Testis (tissue), 3 donors: ENCODE measurements around the gene PHF23. TPM values are rescaled to one million over a fixed set of nuclear protein-coding genes. Genes with fewer than 3 reads are reported as not detected.

ENCODE experiments used
- DNase-seq: peaks from one replicate; pipeline ENCODE4 v3.0.0-alpha.2; 2019
- H3K27ac ChIP-seq, 2 donors: fragments of 200-600 bp; sonication (generic); one replicate each; pipeline ENCODE4 v1.5.1; 2019
- H3K27me3 ChIP-seq: fragments of 200-600 bp; sonication (generic); one replicate; pipeline ENCODE4 v1.5.1; 2019
- H3K36me3 ChIP-seq: fragments of 200-600 bp; sonication (generic); one replicate; pipeline ENCODE4 v1.5.1; 2017; ENCODE audit warnings: low read depth; ENCODE audit errors: missing control alignments
- H3K4me1 ChIP-seq: fragments of 200-600 bp; sonication (generic); one replicate; pipeline ENCODE4 v1.5.1; 2019
- H3K4me3 ChIP-seq, 2 donors: fragments of 200-600 bp; sonication (generic); one replicate each; pipeline ENCODE4 v1.5.1; 2017 to 2019
- H3K9me3 ChIP-seq: fragments of 200-600 bp; sonication (generic); one replicate; pipeline ENCODE4 v1.5.1; 2017
- CTCF ChIP-seq, 3 experiments: fragments of 450-650 bp in 2 of 3; fragments of 200-600 bp in 1 of 3; sonication (generic) in 1 of 3; IDR thresholded peaks; one replicate each; pipeline ENCODE4 v1.5.1; 2016 to 2019; ENCODE audit warnings: antibody characterized with exemption in 3 of 3, mild to moderate bottlenecking in 2 of 3, moderate library complexity in 1 of 3
- POLR2A ChIP-seq: fragments of 450-650 bp; IDR thresholded peaks from one replicate; pipeline ENCODE4 v1.6.1; 2017; ENCODE audit warnings: antibody characterized with exemption, mild to moderate bottlenecking, moderate library complexity
- WGBS, 2 donors: methylation state at CpG; one replicate each; pipeline ENCODE4 v1.1.5; 2018; 5-methylcytosine and 5-hydroxymethylcytosine counted together
- intact Hi-C: fragments of 100-400 bp; cut with DNase I; formaldehyde crosslinking; loops from one replicate; pipeline ENCODE4 v1.15.1; 2023; ENCODE audit warnings: low total_unique reads
- polyA plus RNA-seq: library from polyadenylated mRNA; stranded (reverse); fragments of 350-450 nt; fragmentation: Illumina TruSeq; extraction: RNeasy Lipid Tissue Mini Kit (QIAGEN cat#74804); gene quantifications from one replicate; pipeline ENCODE4 v1.2.3, GENCODE V29; 2014; ENCODE audit warnings: low read depth, low replicate concordance; ENCODE audit not compliant: insufficient read depth
- total RNA-seq, 2 donors: library from RNA; depleted of rRNA; stranded (reverse); fragments of >200 nt; gene quantifications; one replicate each; pipeline ENCODE4 v1.2.3, GENCODE V29; 2016

The PHF23 gene
- total and polyA plus RNA-seq, 3 donors from 2014 or later = 53.4 to 61.6 (median 54.9) TPM

GRCh38 chr17:7216242-7217112 lies 22.8 kb downstream of the PHF23 start:
- Histone ChIP-seq H3K9me3 (no peaks in the 10 kb centered on the region), H3K4me3 (peak overlapping the region; percentile 26 to 45), H3K4me1 (peaks cover 38% of the 10 kb centered on the region), H3K27me3 (no peaks in the 10 kb centered on the region), H3K27ac (peak overlapping the region; percentile 70 to 82), H3K36me3 (no peaks in the 10 kb centered on the region)
- intact Hi-C loops = no loop called here
- no peak for DNase-seq
- 21 to 48% methylated on average over 7 of the region's 7 CpGs for WGBS, 2 donors
- no peak for TF ChIP-seq POLR2A
- TF ChIP-seq CTCF (IDR thresholded peaks at IDR 0.05) = no peak

- Histone ChIP-seq H3K27me3 (no peaks in the 10 kb centered on the region), H3K27ac (no peak overlapping the region), H3K4me3 (no peak overlapping the region), H3K36me3 (no peaks in the 10 kb centered on the region), H3K9me3 (no peaks in the 10 kb centered on the region), H3K4me1 (peaks cover 33% of the 10 kb centered on the region)
- 32 to 40% methylated on average over 6 to 10 of the region's 10 CpGs for WGBS, 2 donors
- no peak for DNase-seq
- intact Hi-C loops = no loop called here
- TF ChIP-seq POLR2A (no peak), CTCF (IDR thresholded peaks at IDR 0.05) (no peak)
Observed at GRCh38 chr17:7215652-7216180, 23.5 kb downstream of the PHF23 start.

- H3K27me3 ChIP-seq = no peaks in the 10 kb centered on the region
- peak overlapping the region; percentile 51 to 53 for H3K27ac ChIP-seq
- H3K36me3 ChIP-seq = no peaks in the 10 kb centered on the region
- H3K4me1 ChIP-seq = peaks cover 29% of the 10 kb centered on the region
- intact Hi-C loops = no loop called here
- no peak for TF ChIP-seq POLR2A
- no peak for TF ChIP-seq CTCF (IDR thresholded peaks at IDR 0.05)
- peak overlapping the region in 1 of 2 donors; percentile 64 for H3K4me3 ChIP-seq
- H3K9me3 ChIP-seq = no peaks in the 10 kb centered on the region
- WGBS, 2 donors = 17 to 39% methylated on average over 6 to 9 of the region's 9 CpGs
- DNase-seq = no peak
Observed at GRCh38 chr17:7215136-7215638, 24.1 kb downstream of the PHF23 start.

- intact Hi-C loops = no loop called here
- peaks cover 29% of the 10 kb centered on the region for H3K4me1 ChIP-seq
- no peaks in the 10 kb centered on the region for H3K9me3 ChIP-seq
- H3K27me3 ChIP-seq = no peaks in the 10 kb centered on the region
- TF ChIP-seq CTCF (IDR thresholded peaks at IDR 0.05) = peak; percentile 10 to 42 (median 13)
- no peak for TF ChIP-seq POLR2A
- WGBS, 2 donors = 0 to 1% methylated on average over 35 to 45 of the region's 45 CpGs
- no peaks in the 10 kb centered on the region for H3K36me3 ChIP-seq
- H3K4me3 ChIP-seq = peak overlapping the region; percentile 29 to 64
- peak overlapping the region; percentile 51 to 53 for H3K27ac ChIP-seq
- peak; percentile 96 for DNase-seq
Observed at GRCh38 chr17:7214300-7215135, 24.7 kb downstream of the PHF23 start.
